ENCODE measurements around the gene TXNDC12.
"Not testable (repeated sequence)": the region's sequence is repeated elsewhere in the genome, so short reads cannot be mapped to it uniquely, and the experiment has no call there.

- not testable (repeated sequence) for TF ChIP-seq CTCF (IDR thresholded peaks at IDR 0.05; ENCODE audit: low read depth, low read length, poor library complexity, severe bottlenecking); EZH2phosphoT487 (IDR thresholded peaks at IDR 0.05; ENCODE audit: borderline replicate concordance, low read length)
Observed at GRCh38 chr1:52005548-52005947, 49.4 kb downstream of the TXNDC12 start.

All from DOHH2 (cell line).